Right lobe of liver (tissue), 6 donors: ENCODE data around the gene SLC1A3. TPM values are rescaled to one million over a fixed set of nuclear protein-coding genes. Genes with fewer than 3 reads are reported as not detected.

Source experiments
- ATAC-seq, 4 donors: fragments of 200-7000 bp; cut with Tn5 transposase; one replicate each; pipeline ENCODE4 v1.9.1; 2020; ENCODE audit warnings: mild to moderate bottlenecking in 4 of 4, moderate library complexity in 4 of 4
- DNase-seq, 3 donors: peaks; one replicate each; pipeline ENCODE4 v3.0.0-alpha.2; 2020
- H3K27ac ChIP-seq, 3 donors: fragments of 200-600 bp; one replicate each; pipeline ENCODE4 v1.8.0; 2022
- H3K27me3 ChIP-seq, 2 donors: fragments of 200-600 bp; one replicate each; pipeline ENCODE4 v1.8.0; 2022
- H3K36me3 ChIP-seq, 4 donors: fragments of 200-600 bp; sonication (generic) in 1 of 4; one replicate each; pipeline versions ENCODE4 v1.5.1 to v1.8.0; 2017 to 2022; ENCODE audit warnings: control low read depth in 1 of 4
- H3K4me1 ChIP-seq, 4 donors: fragments of 200-600 bp; sonication (generic) in 1 of 4; one replicate each; pipeline versions ENCODE4 v1.5.1 to v1.8.0; 2017 to 2022; ENCODE audit warnings: control low read depth in 1 of 4
- H3K4me3 ChIP-seq, 3 donors: fragments of 200-600 bp; one replicate each; pipeline ENCODE4 v1.8.0; 2022
- H3K9me3 ChIP-seq, 4 donors: fragments of 200-600 bp; sonication (generic) in 1 of 4; one replicate each; pipeline versions ENCODE4 v1.5.1 to v1.8.0; 2017 to 2022; ENCODE audit warnings: control low read depth in 1 of 4
- CTCF ChIP-seq, 4 donors: fragments of 200-600 bp in 3 of 4; fragments of 450-650 bp in 1 of 4; IDR thresholded peaks; one replicate each; pipeline versions ENCODE4 v1.5.1 to v1.8.0; 2016 to 2022; ENCODE audit warnings: antibody characterized with exemption in 4 of 4, mild to moderate bottlenecking in 2 of 4
- POLR2A ChIP-seq: fragments of 450-650 bp; IDR thresholded peaks from one replicate; pipeline ENCODE4 v1.6.1; 2017; ENCODE audit warnings: antibody characterized with exemption, mild to moderate bottlenecking
- WGBS: methylation state at CpG from one replicate; pipeline ENCODE4 v1.1.6; 2018; ENCODE audit warnings: low coverage, low lambda C conversion rate; ENCODE audit not compliant: insufficient coverage; ENCODE audit errors: missing lambda C conversion rate; 5-methylcytosine and 5-hydroxymethylcytosine counted together
- intact Hi-C, 2 donors: fragments of 100-400 bp; cut with DNase I; formaldehyde crosslinking; loops; one replicate each; pipeline versions ENCODE4 v1.11.2 to v1.14.1; 2022
- long read RNA-seq: library from polyadenylated mRNA; unstranded; transcript quantifications from one replicate; pipeline ENCODE4 v2.0.0, GENCODE V29; 2019
- total RNA-seq, 6 experiments: library from RNA; depleted of rRNA in 2 of 6; stranded (reverse); fragments of >200 nt in 2 of 6; fragmentation: NEBNext Ultra II Directional in 3 of 6; extraction: Animal tissue kit (Norgen Biotek cat#: 25700) in 3 of 6; gene quantifications; one replicate each; pipeline versions ENCODE4 v1.1.0 to v1.2.4, GENCODE V29; 2016 to 2023
- donor health status: DM: no; HTN: yes; CAD: no.
- donor health status: DM: no; HTN: no; CAD: no.
- donor health status: DM: no; HTN: no; CAD: no.
- donor health status: DM: no; HTN: yes; CAD: no.
- donor health status: DM: no; HTN: yes; CAD: no.

Gene SLC1A3
- 10 to 100 TPM in 1 of 6 experiments, 1 to 10 TPM in 5; 4.7 to 15.1 (median 6.1) TPM for total RNA-seq
- long read RNA-seq, partial matches to known transcripts = 0 of 1 reads
- long read RNA-seq, other reads (novel, unspliced or antisense) = 1 of 1 reads

DNA sequence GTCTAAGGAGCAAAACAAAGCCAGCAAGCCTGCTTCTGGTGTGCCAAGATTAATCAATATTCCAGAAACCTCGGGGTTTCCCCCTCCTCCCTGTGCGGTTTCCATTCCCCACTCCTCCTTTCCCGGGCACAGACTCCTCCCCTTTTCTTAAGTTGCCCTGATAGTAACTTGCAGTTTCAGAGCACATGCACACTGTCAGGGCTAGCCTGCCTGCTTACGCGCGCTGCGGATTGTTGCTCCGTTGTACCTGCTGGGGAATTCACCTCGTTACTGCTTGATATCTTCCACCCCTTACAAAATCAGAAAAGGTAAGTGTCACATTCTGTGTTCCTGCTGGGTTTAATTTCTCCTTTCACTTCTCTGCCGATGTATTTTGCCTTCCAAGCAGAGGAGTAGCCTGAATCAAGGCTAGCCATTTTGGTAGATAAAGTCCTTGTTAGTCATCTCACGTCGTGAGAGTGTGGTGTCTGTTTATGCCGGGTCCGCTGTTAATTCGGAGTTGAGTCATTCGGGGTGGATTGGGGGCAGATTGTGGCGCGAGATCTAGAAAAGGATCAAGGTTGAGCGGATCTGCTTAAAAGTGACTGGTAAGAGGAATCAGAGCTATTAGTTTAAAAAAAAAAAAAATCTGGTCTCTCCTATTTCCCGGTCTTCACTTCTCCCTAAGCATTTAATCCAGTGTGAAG is at the start of gene SLC1A3:
Gene SLC1A3, plus strand, starts transcription at position 179 of the 686 bp plus-strand sequence. CDS start 1,818 bp downstream, outside the sequence.
- H3K27ac ChIP-seq = peak within 1 kb of the TSS in 1 of 3 donors; percentile 20
- ATAC-seq (peak; percentile 73 to 86 (median 84)), DNase-seq (peak; percentile 42 to 65 (median 54))
- no peaks in the 10 kb centered on the region for H3K4me1 ChIP-seq
- H3K27me3 ChIP-seq = peaks cover 0 to 4% of the 10 kb centered on the region in 2 donors
- H3K4me3 ChIP-seq = peak within 1 kb of the TSS; percentile 38 to 43 (median 41)
- H3K9me3 ChIP-seq = no peaks in the 10 kb centered on the region
- no peaks in the 10 kb centered on the region for H3K36me3 ChIP-seq
- intact Hi-C loops = no loop called here
- 3% methylated on average over 20 of the region's 20 CpGs for WGBS
- TF ChIP-seq POLR2A (peak; percentile 62), CTCF (IDR thresholded peaks at IDR 0.05) (no peak)

DNA sequence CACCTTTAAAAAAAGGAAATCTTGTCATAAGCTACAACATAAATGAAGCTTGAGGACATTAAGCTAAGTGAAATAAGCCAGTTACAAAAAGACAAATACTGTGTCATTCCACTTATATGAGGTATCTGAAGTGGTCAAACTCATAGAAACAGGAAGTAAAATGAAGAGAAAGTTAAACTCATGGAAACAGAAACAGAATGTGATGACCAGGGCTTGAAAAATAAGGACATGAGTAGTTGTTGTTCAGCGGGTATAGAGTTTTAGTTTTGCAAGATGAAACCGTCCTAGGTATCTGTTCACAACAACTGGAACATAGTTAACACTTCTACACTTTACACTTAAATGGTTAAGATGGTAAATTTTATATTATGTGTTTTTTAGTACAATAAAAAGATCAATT is 47.8 kb upstream of the SLC1A3 start:
- H3K9me3 ChIP-seq = no peaks in the 10 kb centered on the region
- intact Hi-C loops = no loop called here
- no peak for ATAC-seq
- no peak for TF ChIP-seq CTCF (IDR thresholded peaks at IDR 0.05)
- TF ChIP-seq POLR2A = no peak
- H3K27me3 ChIP-seq = no peaks in the 10 kb centered on the region
- H3K36me3 ChIP-seq = no peaks in the 10 kb centered on the region
- no peak overlapping the region for H3K27ac ChIP-seq
- 56% methylated on average over 2 of the region's 2 CpGs for WGBS
- H3K4me3 ChIP-seq = no peak overlapping the region
- H3K4me1 ChIP-seq = no peaks in the 10 kb centered on the region
- DNase-seq = no peak

DNA sequence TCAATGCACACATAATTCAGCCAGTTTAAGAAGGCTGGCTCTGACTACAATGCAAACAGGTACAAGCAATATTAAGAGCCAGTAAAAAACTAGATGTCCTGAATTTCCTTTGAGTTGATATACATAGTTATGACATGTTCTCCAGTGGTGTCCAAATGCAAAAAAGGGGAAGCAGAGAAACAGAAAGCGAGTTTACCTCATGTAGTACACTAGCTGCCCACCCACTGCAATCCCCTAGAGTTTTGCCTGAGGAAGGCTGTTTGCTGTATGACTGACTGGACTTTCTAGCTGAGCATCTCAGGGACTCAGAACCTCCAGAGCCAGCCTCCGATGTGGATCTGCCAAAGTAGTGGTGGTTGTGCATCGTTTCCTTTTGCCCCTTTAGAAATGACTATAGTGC is 44.8 kb upstream of the SLC1A3 start:
- Histone ChIP-seq H3K9me3 (no peaks in the 10 kb centered on the region), H3K27ac (no peak overlapping the region), H3K27me3 (no peaks in the 10 kb centered on the region), H3K4me3 (no peak overlapping the region), H3K4me1 (no peaks in the 10 kb centered on the region), H3K36me3 (no peaks in the 10 kb centered on the region)
- intact Hi-C loops = no loop called here
- DNase-seq (no peak), ATAC-seq (no peak)
- 73% methylated on average over 3 of the region's 3 CpGs for WGBS
- TF ChIP-seq CTCF (IDR thresholded peaks at IDR 0.05) (no peak), POLR2A (no peak)

DNA sequence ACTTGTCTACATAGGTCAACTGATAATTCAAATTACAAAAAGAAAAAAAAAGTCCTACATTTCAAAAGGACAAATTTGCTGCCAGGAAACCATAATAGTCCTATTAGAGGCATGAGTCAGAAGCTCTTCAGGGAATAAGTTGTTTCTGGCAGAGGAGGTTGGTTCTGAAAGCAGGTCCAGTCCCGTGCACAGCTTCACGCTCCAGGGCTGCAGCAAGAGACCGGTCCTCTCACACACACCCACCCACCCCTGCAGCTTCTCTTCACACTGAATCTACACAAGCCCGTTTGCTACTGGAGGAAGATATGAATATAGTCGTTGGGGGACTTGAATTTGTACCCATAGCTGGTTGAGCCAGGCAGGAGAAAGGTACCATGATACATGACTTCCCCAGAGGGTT is 36.9 kb upstream of the SLC1A3 start:
- Histone ChIP-seq H3K27me3 (no peaks in the 10 kb centered on the region), H3K36me3 (no peaks in the 10 kb centered on the region), H3K4me1 (no peaks in the 10 kb centered on the region), H3K9me3 (no peaks in the 10 kb centered on the region), H3K27ac (no peak overlapping the region), H3K4me3 (no peak overlapping the region)
- intact Hi-C loops = no loop called here
- ATAC-seq (no peak), DNase-seq (no peak)
- 72% methylated on average over 3 of the region's 5 CpGs for WGBS
- no peak for TF ChIP-seq CTCF (IDR thresholded peaks at IDR 0.05)
